MV-4-11 (cell line): ENCODE results near the gene CCDC141.

Experiments used
- DNase-seq: peaks from one replicate; lab custom pipeline; 2025; lab: John Stamatoyannopoulos, UW

Gene CCDC141

DNA sequence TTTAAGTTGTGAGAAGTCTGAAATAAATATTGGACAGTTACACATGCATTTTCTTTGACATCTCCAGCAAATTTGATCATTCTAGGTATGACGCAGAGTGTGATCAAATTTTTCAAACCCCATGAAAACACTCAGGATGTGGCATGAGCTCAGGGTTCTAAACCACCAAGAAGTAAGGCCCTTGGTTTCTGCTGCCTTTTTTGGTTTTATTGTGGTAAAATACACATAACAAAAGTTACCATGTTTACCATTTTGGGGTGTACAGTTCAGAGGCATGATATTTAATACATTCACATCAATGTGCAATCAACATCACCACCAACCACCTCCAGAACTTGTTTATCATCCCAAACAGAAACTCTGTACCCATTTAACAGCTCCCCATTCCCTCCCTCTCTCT is 178.4 kb downstream of the CCDC141 start:
- DNase-seq, result no peak

DNA sequence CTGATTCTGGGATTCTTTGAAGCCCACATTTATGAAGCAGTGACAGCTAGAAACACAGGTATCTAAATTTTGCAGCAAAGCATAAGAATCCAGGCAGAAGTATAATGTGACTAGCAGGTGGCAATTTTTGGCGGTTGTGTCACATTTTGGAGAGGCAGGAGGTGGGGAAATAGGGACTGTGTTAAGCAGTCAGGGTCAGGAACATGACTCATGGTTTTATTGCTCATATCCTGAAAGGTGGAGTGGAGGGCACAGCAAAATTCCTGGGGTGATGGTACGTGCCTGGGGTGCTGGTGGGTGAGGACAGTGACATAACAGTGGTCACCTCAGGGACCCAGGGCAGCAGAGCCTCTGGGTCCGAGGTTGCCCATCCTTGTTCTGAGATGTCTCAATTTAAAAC is 179.2 kb downstream of the CCDC141 start:
- no peak for DNase-seq

DNA sequence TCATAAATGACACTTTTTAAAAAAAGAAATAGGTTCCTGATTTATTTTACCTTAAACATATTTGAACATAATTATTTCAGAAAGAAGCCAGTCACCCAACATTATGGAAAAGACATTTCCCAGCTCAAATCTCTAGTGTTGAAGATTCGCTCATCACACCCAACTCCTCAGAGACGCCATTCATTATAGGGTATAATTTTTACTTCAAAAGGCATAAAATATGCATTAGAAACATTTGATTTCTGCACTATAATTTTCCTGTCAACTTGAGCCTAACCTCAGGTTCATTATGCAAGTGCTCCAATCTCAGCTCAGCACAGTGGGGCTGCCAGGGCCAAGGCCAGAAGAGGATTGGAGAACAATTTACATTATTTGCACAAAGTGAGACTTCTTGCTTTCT is 183.9 kb downstream of the CCDC141 start:
- DNase-seq, result no peak

DNA sequence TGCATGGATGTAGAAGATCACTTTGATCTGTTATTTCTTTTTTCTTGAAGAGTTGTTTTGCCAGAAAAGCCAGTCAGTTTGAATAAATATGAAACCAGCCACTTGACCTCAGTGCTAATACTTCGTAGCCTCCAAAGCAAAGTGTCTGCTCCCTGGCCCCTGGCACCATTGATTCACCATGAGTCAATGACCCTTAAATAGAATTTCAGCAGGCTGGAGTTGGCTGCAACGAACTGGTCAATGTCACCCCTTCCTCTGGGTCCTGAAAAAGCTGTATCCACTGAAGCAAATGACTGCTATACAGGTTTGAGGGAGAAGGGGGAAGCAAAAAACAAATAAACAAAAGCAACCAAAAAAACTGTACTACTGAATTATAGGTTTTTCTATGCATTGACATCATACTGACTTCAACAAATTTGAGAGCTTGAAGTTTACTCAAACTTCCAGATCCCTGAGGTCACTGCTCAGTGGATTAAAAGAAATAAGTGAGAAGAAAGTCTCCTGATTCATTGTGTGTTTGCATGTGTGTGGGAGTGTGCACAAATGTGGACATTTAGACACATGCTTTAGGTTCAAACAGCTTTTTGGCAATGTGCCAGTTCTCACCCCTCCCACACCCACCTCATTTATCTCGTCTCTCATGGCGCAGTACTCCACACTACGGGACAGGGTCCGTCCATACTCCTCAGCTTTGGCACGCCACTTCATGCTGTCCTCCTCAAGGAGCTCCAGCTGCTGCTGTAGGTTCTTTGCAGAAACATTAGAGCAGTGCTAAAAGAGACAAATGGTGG is 184.6 kb downstream of the CCDC141 start:
- DNase-seq, result no peak

DNA sequence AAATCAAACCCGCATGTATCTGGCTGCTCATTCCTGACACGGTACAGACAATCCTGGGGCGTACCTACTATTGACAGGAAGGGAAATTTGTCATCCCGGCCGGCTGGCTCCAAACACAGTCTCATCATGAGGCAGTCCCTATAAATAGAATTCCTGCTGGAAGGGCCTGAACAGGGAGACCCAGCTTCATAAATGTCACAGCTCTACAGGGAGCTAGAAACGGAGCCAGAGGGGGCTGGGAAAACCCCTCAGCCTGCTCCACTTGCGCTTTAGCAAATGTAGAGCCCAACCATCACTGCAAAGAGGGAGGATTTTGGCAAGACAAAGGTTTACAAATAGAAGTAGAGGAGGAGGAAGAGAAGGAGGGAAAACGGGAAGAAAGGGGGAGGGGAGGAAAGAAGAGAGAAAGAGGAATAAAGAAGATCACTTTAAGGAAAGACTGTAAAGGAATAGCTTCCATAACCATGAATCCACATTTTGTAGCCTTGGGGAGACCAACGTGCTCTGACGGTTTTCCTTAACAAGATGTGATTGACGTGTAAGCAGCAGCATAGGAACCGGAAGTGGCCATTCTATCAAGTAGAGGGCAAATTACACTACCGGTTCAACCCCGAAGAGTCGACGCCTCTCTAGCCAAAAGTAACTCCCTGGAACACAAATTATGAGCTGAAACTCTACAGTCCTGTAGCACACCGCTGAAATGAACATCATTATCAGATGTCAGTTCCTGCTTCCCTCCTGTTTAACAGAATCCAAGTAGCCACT is 185.9 kb downstream of the CCDC141 start:
- no peak for DNase-seq

DNA sequence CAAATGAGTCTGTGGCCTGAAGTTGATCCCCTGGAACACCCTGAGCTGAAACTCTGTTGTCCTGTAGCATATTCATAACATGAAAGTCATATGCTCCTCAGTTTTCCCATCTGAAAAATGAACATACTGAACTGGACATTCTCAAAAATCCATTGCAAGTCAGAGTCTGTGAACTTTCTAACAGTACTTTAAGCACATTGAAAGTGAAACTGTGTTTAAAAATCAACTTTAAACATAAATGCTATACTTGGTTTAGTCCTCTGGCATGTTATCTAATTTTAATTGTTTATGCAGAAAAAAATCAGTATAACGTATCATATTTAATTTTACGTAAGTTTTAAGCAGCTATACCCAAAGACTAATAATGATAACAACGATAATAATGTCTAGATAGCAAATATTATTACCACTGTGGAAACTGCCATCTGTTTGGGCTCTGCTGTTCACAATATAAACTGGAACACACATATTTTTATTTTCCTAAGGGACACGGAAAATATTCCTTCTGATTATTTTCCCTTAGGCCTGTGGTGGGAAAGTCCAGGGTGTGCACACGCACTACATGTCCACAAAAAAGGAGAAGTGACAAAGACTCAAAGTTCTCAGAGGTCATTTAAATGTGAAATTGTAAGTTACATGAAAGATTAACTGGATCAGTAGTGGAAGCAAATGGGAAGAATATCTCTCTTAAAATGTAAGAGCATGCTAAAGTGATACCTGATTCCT is 186.6 kb downstream of the CCDC141 start:
- DNase-seq, result peak; percentile 25

DNA sequence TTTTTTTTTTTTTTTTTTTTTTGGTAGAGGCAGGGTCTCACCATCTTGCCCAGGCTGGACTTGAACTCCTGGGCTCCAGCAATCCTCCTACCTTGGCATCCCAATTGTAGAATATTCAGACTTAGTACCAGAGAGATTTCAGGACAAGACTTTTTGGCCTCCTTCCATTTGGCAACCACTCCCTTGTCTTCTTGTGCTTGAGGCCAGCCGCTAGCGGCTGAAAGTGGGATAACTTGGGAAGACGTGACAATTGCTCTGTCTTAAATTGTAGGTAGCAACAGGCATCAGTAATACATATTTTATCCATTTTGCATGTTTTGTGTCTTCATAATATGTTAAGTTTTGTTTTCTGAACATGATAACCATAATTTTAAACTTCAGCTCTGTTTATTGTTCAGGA is 189.4 kb downstream of the CCDC141 start:
- no peak for DNase-seq

DNA sequence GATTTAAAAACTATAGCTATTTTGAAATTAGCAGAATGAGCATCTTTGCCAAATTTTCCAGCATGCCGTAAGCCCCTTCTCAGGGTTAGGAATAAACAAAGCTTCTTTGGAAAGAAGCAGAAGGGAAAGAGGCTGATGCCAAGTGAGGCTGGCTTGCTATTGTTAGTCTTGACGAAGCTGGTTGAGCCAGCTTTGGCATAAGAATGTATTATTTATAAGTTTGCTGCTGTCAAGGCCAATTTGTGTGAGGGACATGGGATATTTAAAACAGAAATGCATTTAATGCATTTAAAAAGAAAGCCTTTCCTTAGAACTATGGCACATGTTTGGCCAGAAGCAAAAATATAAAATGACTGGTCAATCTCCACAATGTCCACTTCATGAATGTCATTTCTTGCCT is 190.2 kb downstream of the CCDC141 start:
- no peak for DNase-seq

DNA sequence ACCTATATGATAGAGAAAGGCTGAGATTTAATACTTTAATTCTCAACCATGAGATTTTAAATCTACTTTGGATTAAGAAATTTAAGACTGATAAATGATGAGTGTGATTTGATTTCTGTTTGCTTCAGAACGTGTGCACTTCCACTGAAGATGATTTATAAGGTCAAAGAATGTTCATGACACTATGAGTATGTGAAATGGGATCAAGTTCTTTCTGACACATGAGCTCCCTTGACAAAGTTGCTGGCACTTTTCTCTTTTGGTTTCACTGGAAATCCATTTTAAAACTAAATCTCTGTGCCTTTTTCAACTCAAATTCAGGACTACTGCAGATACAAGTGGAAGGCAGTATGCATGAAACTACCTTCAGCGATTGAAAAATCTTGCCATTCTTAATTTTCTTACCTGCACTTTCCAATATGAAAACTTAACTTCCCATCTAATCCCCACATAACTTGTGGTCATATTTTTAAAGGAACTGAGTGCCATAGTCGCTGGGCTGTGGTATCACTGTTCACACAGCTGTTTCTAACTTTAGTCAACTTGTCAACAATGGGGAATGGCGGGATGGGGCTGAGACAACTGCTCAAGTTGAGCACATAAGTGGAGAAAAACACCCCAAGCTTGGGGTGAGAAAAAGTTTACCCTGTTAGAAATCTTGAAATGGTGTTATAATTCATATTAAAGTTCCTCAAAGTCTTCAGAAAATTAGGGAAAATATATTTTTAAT is 190.9 kb downstream of the CCDC141 start:
- DNase-seq, result no peak

DNA sequence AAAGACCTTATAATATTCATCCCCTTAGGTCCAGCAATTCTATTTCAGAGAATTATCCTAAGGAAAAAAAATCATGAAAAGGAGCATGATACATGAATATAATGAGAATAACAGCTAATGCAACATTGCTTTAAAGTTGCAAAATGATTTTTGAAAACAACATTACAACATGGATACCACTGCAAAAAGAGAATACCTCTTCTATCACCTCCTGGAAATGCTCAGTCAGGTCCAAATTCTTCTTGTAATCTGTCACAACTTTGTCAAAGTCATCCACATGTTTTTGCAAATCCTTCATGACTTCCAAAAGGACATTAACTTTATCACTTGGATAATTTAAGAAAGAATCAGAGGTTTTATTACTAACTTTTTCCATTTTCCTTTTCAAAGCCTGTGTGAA is 194.8 kb downstream of the CCDC141 start:
- no peak for DNase-seq

DNA sequence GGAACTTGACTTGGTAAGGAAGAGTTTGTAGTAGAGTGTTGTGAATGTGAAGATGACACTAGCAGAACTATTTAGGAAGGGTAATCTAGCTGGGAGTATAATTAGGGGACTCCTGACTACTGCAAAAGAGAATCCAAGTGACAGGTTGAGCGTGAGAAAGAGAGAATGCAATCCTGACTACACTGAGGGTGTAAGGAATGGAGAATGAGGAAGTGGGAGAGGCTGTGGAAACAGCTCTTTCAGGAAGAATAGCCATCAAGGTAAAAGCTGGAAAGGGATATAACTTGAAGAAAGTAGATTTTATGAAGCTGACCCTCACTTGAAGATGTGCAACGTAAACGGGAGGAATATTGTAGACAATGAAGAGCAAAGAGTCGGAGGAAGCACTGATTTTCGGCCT is 201.6 kb downstream of the CCDC141 start:
- no peak for DNase-seq

DNA sequence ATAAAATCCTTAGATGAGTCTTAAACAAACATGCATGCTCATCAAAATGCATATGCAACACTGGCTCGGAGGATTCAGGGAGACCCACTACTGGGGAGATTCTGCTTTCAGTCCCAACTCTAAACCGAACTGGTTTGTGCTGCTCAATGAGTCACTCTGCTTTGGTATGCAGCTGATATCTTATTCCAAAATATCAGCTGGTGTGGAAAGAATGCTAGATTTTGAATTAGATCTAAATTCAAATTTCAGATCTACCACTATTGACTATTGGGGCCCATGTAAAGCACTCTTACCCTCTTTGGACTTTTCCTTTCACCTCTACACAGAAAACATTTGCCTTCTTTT is 203.5 kb downstream of the CCDC141 start:
- no peak for DNase-seq

DNA sequence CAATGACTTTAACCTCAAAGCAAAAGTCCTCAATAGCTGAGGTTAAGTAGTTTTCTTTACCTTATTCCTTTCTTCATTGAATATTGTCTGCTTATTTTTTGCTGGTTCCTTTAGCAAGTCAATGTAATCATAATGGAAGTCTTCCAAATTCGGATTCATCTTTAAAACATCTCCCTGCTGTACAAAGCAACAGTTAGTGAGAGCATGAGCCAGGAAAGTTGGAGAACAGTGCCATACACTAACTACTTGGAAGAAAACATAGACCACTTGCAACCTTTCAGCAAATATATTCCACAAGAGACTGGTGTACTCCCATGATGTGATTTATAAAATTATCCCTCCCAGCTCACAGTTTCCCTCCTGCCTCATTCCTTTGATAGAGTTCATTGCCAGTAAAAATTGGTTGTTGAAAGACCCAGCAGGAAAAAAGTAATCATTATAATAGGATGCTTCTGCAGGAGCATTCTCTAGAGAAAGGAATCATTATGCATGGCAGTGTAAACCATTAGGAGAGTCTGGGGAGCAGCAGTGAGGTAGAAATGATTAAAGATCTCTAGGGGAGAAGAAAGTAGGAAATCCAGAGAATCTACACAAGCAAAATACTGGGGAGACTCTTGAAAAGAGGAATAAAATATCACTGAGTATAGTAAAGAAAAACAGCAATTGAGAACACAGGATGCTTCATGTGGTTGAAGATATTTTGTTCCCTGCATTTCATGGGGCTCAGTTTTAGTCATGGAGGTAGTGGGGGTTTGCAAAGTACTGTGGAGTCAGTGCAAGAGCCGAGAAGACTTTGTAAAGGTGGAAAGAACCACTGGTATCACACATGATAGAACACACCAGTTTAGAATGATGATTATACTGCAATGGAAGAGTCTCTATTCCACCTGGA is 204.1 kb downstream of the CCDC141 start:
- DNase-seq, result no peak

DNA sequence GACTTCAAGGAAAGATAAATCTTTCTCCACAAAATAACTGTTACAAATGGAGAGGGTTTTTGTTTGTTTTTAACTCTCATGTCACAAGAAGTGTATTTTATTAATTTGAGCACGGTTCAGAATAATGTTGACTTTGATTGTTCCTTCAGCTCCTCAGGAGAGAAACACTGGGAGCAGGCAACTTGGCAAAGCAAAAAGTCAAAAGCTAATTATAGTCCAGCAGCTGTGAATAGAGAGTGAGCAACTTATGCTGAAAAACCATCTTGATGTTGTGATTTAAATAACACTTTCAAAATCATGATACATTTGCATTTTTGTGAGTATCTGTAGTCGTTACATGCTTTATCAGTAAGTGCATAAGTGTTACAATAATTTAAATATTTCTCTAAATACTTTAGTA is 205.2 kb downstream of the CCDC141 start:
- DNase-seq, result no peak

DNA sequence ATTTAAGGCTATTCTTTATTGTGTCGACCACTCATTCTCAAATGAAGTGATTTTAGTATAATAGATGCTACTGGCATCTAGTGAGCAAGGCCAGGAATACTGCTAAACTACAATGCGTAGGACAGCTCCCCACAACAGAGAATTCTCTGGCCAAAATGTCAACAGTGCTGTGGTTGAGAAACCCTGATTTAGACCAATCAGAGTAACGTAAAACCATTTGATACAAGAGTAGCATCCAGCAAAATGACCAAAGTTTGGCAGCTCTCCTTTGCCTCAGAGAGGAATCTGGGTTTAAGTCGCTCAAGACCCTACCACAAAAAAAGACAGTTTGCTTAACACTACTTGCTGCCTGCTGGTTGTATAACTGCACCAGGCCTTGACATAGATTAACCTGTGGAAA is 205.7 kb downstream of the CCDC141 start:
- DNase-seq, result no peak

DNA sequence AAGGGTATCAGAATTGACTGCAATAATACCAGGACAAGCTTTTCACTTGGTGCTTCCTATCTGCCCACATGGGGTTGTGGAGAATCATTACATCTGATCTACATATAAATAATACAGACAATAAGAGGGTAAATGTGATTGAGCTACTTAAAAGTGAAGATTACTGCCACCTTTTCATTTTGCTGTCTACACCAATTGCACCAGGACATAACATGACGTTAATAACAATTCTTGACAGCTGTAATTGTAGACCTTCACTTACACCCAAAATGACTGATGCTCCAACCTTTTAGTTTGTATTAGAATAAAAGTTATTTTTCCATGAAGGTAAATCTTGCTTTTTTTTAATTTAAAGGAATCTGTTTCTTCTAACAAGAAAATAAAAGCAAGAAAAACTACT is 206.2 kb downstream of the CCDC141 start:
- no peak for DNase-seq

DNA sequence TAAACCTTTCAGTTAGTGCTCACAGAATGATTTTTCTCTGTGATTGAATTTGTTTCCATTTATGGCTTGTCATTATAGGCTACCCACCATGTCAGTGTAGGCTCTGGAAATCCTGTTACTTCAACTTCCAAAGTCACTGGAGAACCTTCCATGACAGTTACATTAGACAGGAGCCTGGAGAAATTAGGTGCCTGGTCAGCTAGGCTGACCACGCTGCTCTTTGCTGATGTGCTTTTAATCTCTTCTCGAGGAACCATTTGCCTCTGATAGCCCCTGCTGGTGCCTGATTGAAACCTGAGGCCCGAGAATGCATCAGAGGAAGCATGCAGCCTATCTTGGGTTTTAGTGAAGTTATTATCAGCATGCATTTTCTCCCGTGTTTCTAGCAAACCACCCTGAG is 213.1 kb downstream of the CCDC141 start:
- no peak for DNase-seq

DNA sequence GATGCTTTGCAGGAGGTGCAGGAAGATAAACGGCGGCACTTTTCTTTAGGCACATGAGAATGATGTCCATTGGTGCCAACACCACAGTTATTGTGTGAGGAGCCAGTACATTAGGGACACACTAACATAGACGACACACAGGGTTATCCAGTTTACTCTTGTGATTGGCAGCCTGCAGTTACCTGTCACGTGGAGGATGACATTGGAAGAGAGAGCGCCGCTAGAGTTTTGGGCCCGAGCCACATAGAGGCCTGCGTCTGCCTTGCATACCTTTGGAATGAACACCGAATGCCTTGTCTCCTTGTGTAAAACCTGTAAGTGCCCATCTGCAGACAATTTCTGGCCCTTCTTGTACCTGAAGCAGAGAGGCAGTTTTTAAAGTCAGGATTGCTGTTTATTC is 215.9 kb downstream of the CCDC141 start:
- DNase-seq, result no peak

DNA sequence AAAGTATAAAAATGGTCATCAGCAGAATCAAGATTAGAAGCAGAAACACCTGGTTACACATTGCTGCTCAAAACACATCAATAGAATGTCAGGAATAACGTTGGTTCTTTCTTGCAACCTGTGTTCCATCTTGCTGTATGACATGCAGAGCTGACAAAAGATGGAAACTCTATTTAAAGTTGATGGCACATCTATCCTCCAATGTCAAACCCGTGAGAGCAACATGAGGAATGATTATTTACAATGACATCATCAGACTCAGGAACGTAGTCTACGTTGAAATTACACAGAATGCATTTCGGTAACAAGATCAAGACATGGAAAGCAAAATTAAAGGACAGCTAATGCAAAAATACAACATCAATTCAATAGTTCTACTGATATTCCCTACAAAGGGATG is 216.6 kb downstream of the CCDC141 start:
- no peak for DNase-seq

DNA sequence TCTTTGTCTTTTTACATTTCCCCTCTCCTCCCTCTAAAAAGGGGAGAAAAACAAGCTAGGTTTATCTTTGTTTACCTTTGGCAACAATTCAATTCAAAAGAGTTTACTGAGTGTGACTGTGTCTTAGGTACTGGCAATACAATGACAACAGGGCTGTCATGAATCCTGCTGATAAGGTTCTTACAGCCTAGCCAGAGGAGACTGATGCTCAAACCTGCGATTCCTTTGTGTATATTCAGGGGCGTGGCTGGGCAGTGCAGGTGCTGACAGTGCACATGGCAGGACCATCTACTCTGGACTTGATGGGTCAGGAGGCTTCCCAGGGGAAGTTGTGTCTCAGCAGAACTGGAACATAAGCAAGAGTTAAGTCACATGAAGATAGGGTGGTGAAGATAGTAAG is 219.5 kb downstream of the CCDC141 start:
- DNase-seq, result no peak

DNA sequence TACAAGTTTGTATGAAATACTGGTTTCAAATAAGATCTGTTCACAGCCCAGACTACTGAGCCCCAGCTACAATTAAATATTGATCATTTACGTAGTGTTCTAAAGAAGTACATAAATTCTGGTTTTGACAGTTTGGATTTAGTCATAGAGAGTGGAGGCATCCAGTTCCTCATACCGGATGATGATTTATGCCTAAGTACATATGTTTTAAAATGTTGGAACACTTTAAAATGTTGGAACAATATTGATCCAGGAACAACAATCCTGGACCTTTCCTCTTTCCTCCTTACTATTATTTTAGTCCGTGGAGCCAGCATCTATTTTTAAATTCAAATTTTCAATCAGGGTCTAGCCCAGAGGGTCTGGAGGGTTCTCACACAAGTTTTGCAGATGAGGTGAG is 220.0 kb downstream of the CCDC141 start:
- DNase-seq, result no peak
